Central memory CD8-positive, alpha-beta T cell (primary cell): ENCODE results near the gene HMGCR.

Experiments
- ATAC-seq: fragments of 150-1000 bp; cut with Tn5 transposase; replicated peaks from 2 replicates; pipeline ENCODE4 v1.10.0; 2022; ENCODE audit warnings: mild to moderate bottlenecking, moderate FRiP score, moderate number of reproducible peaks; ENCODE audit not compliant: poor library complexity, severe bottlenecking; ENCODE audit errors: extremely low read depth
- DNase-seq, 2 donors: peaks; one replicate each; pipeline ENCODE4 v3.0.0; 2021; ENCODE audit warnings: low spot score in 2 of 2
- H3K27ac Mint-ChIP-seq: one replicate; pipeline ENCODE4 v1.8.0; 2022; ENCODE audit warnings: low read depth, mild to moderate bottlenecking, moderate library complexity, mixed read lengths
- H3K27me3 Mint-ChIP-seq: one replicate; pipeline ENCODE4 v1.8.0; 2022; ENCODE audit warnings: mixed read lengths
- H3K36me3 Mint-ChIP-seq: one replicate; pipeline ENCODE4 v1.8.0; 2022; ENCODE audit warnings: mild to moderate bottlenecking, moderate library complexity, mixed read lengths; ENCODE audit not compliant: insufficient read depth
- H3K4me1 Mint-ChIP-seq: one replicate; pipeline ENCODE4 v1.8.0; 2022; ENCODE audit warnings: mixed read lengths
- H3K4me3 Mint-ChIP-seq: one replicate; pipeline ENCODE4 v1.8.0; 2022; ENCODE audit warnings: mild to moderate bottlenecking, moderate library complexity, mixed read lengths
- H3K9me3 Mint-ChIP-seq: one replicate; pipeline ENCODE4 v1.8.0; 2022; ENCODE audit warnings: mixed read lengths

The HMGCR gene

GRCh38 chr5:75349663-75350062 lies 12.6 kb downstream of the HMGCR start:
- H3K27me3 Mint-ChIP-seq, result no peaks in the 10 kb centered on the region
- DNase-seq, result no peak
- peaks cover 62% of the 10 kb centered on the region for H3K36me3 Mint-ChIP-seq
- no peak overlapping the region for H3K4me3 Mint-ChIP-seq
- H3K9me3 Mint-ChIP-seq, result no peaks in the 10 kb centered on the region
- no peaks in the 10 kb centered on the region for H3K4me1 Mint-ChIP-seq
- H3K27ac Mint-ChIP-seq, result no peak overlapping the region
- ATAC-seq, result no peak

GRCh38 chr5:75351139-75351926 lies 14.3 kb downstream of the HMGCR start:
- no peaks in the 10 kb centered on the region for H3K27me3 Mint-ChIP-seq
- H3K27ac Mint-ChIP-seq, result no peak overlapping the region
- H3K36me3 Mint-ChIP-seq, result peaks cover 60% of the 10 kb centered on the region
- ATAC-seq, result no peak
- no peak overlapping the region for H3K4me3 Mint-ChIP-seq
- H3K4me1 Mint-ChIP-seq, result no peaks in the 10 kb centered on the region
- no peak for DNase-seq
- H3K9me3 Mint-ChIP-seq, result no peaks in the 10 kb centered on the region

GRCh38 chr5:75355236-75355635 lies 18.2 kb downstream of the HMGCR start:
- Mint-ChIP-seq H3K36me3 (peaks cover 67% of the 10 kb centered on the region), H3K4me1 (no peaks in the 10 kb centered on the region), H3K9me3 (no peaks in the 10 kb centered on the region), H3K27ac (no peak overlapping the region), H3K4me3 (no peak overlapping the region), H3K27me3 (no peaks in the 10 kb centered on the region)
- ATAC-seq (no peak), DNase-seq (no peak)

- Mint-ChIP-seq H3K4me1 (no peaks in the 10 kb centered on the region), H3K27me3 (no peaks in the 10 kb centered on the region), H3K4me3 (no peak overlapping the region), H3K9me3 (no peaks in the 10 kb centered on the region), H3K27ac (no peak overlapping the region), H3K36me3 (peaks cover 60% of the 10 kb centered on the region)
- ATAC-seq (no peak), DNase-seq (no peak)
Observed at GRCh38 chr5:75356719-75357118, 19.7 kb downstream of the HMGCR start.

GRCh38 chr5:75358117-75358516 lies 21.1 kb downstream of the HMGCR start:
- Mint-ChIP-seq H3K36me3 (peaks cover 54% of the 10 kb centered on the region), H3K4me1 (no peaks in the 10 kb centered on the region), H3K4me3 (no peak overlapping the region), H3K27ac (no peak overlapping the region), H3K27me3 (no peaks in the 10 kb centered on the region), H3K9me3 (no peaks in the 10 kb centered on the region)
- ATAC-seq (no peak), DNase-seq (no peak)

GRCh38 chr5:75361310-75361709 lies 24.3 kb downstream of the HMGCR start:
- H3K27me3 Mint-ChIP-seq, result no peaks in the 10 kb centered on the region
- H3K4me1 Mint-ChIP-seq, result no peaks in the 10 kb centered on the region
- peaks cover 39% of the 10 kb centered on the region for H3K36me3 Mint-ChIP-seq
- no peak for ATAC-seq
- H3K4me3 Mint-ChIP-seq, result no peak overlapping the region
- DNase-seq, result no peak
- no peaks in the 10 kb centered on the region for H3K9me3 Mint-ChIP-seq
- H3K27ac Mint-ChIP-seq, result no peak overlapping the region

GRCh38 chr5:75362474-75362975 lies 25.5 kb downstream of the HMGCR start:
- Mint-ChIP-seq H3K4me3 (no peak overlapping the region), H3K9me3 (no peaks in the 10 kb centered on the region), H3K36me3 (peaks cover 30% of the 10 kb centered on the region), H3K4me1 (no peaks in the 10 kb centered on the region), H3K27ac (no peak overlapping the region), H3K27me3 (no peaks in the 10 kb centered on the region)
- DNase-seq (no peak), ATAC-seq (no peak)

GRCh38 chr5:75363111-75363510 lies 26.1 kb downstream of the HMGCR start:
- H3K27me3 Mint-ChIP-seq, result no peaks in the 10 kb centered on the region
- H3K9me3 Mint-ChIP-seq, result no peaks in the 10 kb centered on the region
- no peak for DNase-seq
- ATAC-seq, result no peak
- no peak overlapping the region for H3K27ac Mint-ChIP-seq
- H3K4me3 Mint-ChIP-seq, result no peak overlapping the region
- no peaks in the 10 kb centered on the region for H3K4me1 Mint-ChIP-seq
- H3K36me3 Mint-ChIP-seq, result peaks cover 27% of the 10 kb centered on the region

- ATAC-seq (no peak), DNase-seq (no peak)
- Mint-ChIP-seq H3K9me3 (no peaks in the 10 kb centered on the region), H3K4me3 (no peak overlapping the region), H3K27ac (no peak overlapping the region), H3K27me3 (no peaks in the 10 kb centered on the region), H3K4me1 (no peaks in the 10 kb centered on the region), H3K36me3 (peaks cover 25% of the 10 kb centered on the region)
Observed at GRCh38 chr5:75363726-75364495, 26.9 kb downstream of the HMGCR start.

GRCh38 chr5:75364571-75365280 lies 27.7 kb downstream of the HMGCR start:
- no peaks in the 10 kb centered on the region for H3K4me1 Mint-ChIP-seq
- ATAC-seq (no peak), DNase-seq (no peak)
- H3K27me3 Mint-ChIP-seq, result no peaks in the 10 kb centered on the region
- H3K27ac Mint-ChIP-seq, result no peak overlapping the region
- H3K9me3 Mint-ChIP-seq, result no peaks in the 10 kb centered on the region
- peaks cover 20% of the 10 kb centered on the region for H3K36me3 Mint-ChIP-seq
- no peak overlapping the region for H3K4me3 Mint-ChIP-seq

GRCh38 chr5:75365740-75366139 lies 28.7 kb downstream of the HMGCR start:
- ATAC-seq (no peak), DNase-seq (no peak)
- Mint-ChIP-seq H3K27me3 (no peaks in the 10 kb centered on the region), H3K27ac (no peak overlapping the region), H3K36me3 (peaks cover 9% of the 10 kb centered on the region), H3K4me1 (no peaks in the 10 kb centered on the region), H3K4me3 (no peak overlapping the region), H3K9me3 (no peaks in the 10 kb centered on the region)

- DNase-seq (no peak), ATAC-seq (no peak)
- Mint-ChIP-seq H3K4me3 (no peak overlapping the region), H3K27me3 (no peaks in the 10 kb centered on the region), H3K9me3 (no peaks in the 10 kb centered on the region), H3K27ac (no peak overlapping the region), H3K4me1 (no peaks in the 10 kb centered on the region), H3K36me3 (peaks cover 8% of the 10 kb centered on the region)
Observed at GRCh38 chr5:75366787-75367186, 29.8 kb downstream of the HMGCR start.
